Lower lobe of right lung (tissue), 2 donors: ENCODE measurements around the gene APBB1IP. TPM values are rescaled to one million over a fixed set of nuclear protein-coding genes. Genes with fewer than 3 reads are reported as not detected.

ENCODE experiments used
- ATAC-seq, 2 donors: fragments of 200-7000 bp; cut with Tn5 transposase; one replicate each; pipeline ENCODE4 v1.9.1; 2020 to 2022; ENCODE audit warnings: mild to moderate bottlenecking in 2 of 2, moderate library complexity in 2 of 2
- DNase-seq: peaks from one replicate; pipeline ENCODE4 v3.0.0-alpha.2; 2020
- H3K27ac ChIP-seq: fragments of 200-600 bp; one replicate; pipeline ENCODE4 v1.8.0; 2022
- H3K27me3 ChIP-seq: fragments of 200-600 bp; one replicate; pipeline ENCODE4 v1.8.0; 2022; ENCODE audit warnings: low read depth
- H3K36me3 ChIP-seq: fragments of 200-600 bp; one replicate; pipeline ENCODE4 v1.8.0; 2022; ENCODE audit warnings: mild to moderate bottlenecking
- H3K4me1 ChIP-seq: fragments of 200-600 bp; one replicate; pipeline ENCODE4 v1.8.0; 2022
- H3K4me3 ChIP-seq: fragments of 200-600 bp; one replicate; pipeline ENCODE4 v1.8.0; 2022; ENCODE audit warnings: mild to moderate bottlenecking
- H3K9me3 ChIP-seq: fragments of 200-600 bp; one replicate; pipeline ENCODE4 v1.8.0; 2022
- CTCF ChIP-seq: fragments of 200-600 bp; IDR thresholded peaks from one replicate; pipeline ENCODE4 v1.8.0; 2022; ENCODE audit warnings: antibody characterized with exemption, mild to moderate bottlenecking
- intact Hi-C: fragments of 100-400 bp; cut with DNase I; formaldehyde crosslinking; loops from one replicate; pipeline ENCODE4 v1.11.0; 2022
- total RNA-seq: library from RNA; stranded (reverse); fragmentation: NEBNext Ultra II Directional; extraction: Animal tissue kit (Norgen Biotek cat#: 25700); gene quantifications from one replicate; pipeline ENCODE4 v1.2.1, GENCODE V29; 2021
- donor health status: DM: no; HTN: yes; CAD: no; lungs with severe emphysema.

The APBB1IP gene
- total RNA-seq, 1 donor from 2014 or later, result 36.8 TPM

GRCh38 chr10:26520575-26520974 lies 82.4 kb downstream of the APBB1IP start:
- Histone ChIP-seq H3K36me3 (peaks cover 36% of the 10 kb centered on the region), H3K27ac (no peak overlapping the region)
- intact Hi-C loops, result no loop called here

GRCh38 chr10:26524161-26524896 lies 86.2 kb downstream of the APBB1IP start:
- no peak for TF ChIP-seq CTCF

More at GRCh38 chr10:26520575-26520974, 82.4 kb downstream of the APBB1IP start:
- Histone ChIP-seq H3K9me3 (no peaks in the 10 kb centered on the region), H3K4me3 (no peak overlapping the region), H3K4me1 (no peaks in the 10 kb centered on the region), H3K27me3 (no peaks in the 10 kb centered on the region)
- no peak for TF ChIP-seq CTCF
- ATAC-seq (no peak), DNase-seq (no peak)

GRCh38 chr10:26525586-26525985 lies 87.4 kb downstream of the APBB1IP start:
- ATAC-seq (no peak), DNase-seq (no peak)
- Histone ChIP-seq H3K9me3 (no peaks in the 10 kb centered on the region), H3K36me3 (peaks cover 26% of the 10 kb centered on the region), H3K27ac (no peak overlapping the region), H3K4me3 (no peak overlapping the region), H3K27me3 (no peaks in the 10 kb centered on the region), H3K4me1 (no peaks in the 10 kb centered on the region)
- TF ChIP-seq CTCF, result no peak
- intact Hi-C loops, result no loop called here

More at GRCh38 chr10:26524161-26524896, 86.2 kb downstream of the APBB1IP start:
- DNase-seq (no peak), ATAC-seq (no peak)
- no peak overlapping the region for H3K27ac ChIP-seq
- intact Hi-C loops, result no loop called here
- H3K9me3 ChIP-seq, result no peaks in the 10 kb centered on the region
- H3K4me3 ChIP-seq, result no peak overlapping the region
- H3K27me3 ChIP-seq, result no peaks in the 10 kb centered on the region
- no peaks in the 10 kb centered on the region for H3K4me1 ChIP-seq
- H3K36me3 ChIP-seq, result peaks cover 34% of the 10 kb centered on the region

- TF ChIP-seq CTCF, result no peak
- H3K4me3 ChIP-seq, result no peak overlapping the region
- no peak overlapping the region for H3K27ac ChIP-seq
- no peaks in the 10 kb centered on the region for H3K9me3 ChIP-seq
- ATAC-seq (no peak), DNase-seq (no peak)
- H3K27me3 ChIP-seq, result no peaks in the 10 kb centered on the region
- intact Hi-C loops, result no loop called here
- no peaks in the 10 kb centered on the region for H3K4me1 ChIP-seq
- peaks cover 30% of the 10 kb centered on the region for H3K36me3 ChIP-seq
These were observed 88.9 kb downstream of the APBB1IP start for GRCh38 chr10:26527018-26527417.

- Histone ChIP-seq H3K27me3 (no peaks in the 10 kb centered on the region), H3K27ac (no peak overlapping the region), H3K9me3 (no peaks in the 10 kb centered on the region), H3K4me3 (no peak overlapping the region), H3K36me3 (peaks cover 38% of the 10 kb centered on the region), H3K4me1 (no peaks in the 10 kb centered on the region)
- no peak for TF ChIP-seq CTCF
- ATAC-seq (no peak), DNase-seq (no peak)
- intact Hi-C loops, result no loop called here
These were observed 89.9 kb downstream of the APBB1IP start for GRCh38 chr10:26528048-26528447.
